Smooth muscle cell (in vitro differentiated cells): ENCODE data around the gene PRXL2B. TPM values are rescaled to one million over a fixed set of nuclear protein-coding genes. Genes with fewer than 3 reads are reported as not detected.

Experiments used
- DNase-seq: peaks from one replicate; lab custom pipeline; 2025; ENCODE audit not compliant: unreplicated experiment; lab: John Stamatoyannopoulos, UW
- H2AFZ ChIP-seq: fragments of 200-600 bp; sonication (generic); 2 replicates; pipeline ENCODE4 v1.6.0; 2016; ENCODE audit warnings: antibody characterized with exemption, low read depth, mild to moderate bottlenecking
- H3F3A ChIP-seq: fragments of 200-600 bp; sonication (generic); 2 replicates; pipeline ENCODE4 v1.6.0; 2017; ENCODE audit warnings: antibody characterized with exemption, low read depth
- H3K27ac ChIP-seq: fragments of 200-600 bp; sonication (generic); 2 replicates; pipeline ENCODE4 v1.5.1; 2016; ENCODE audit warnings: low read depth, mild to moderate bottlenecking
- H3K27me3 ChIP-seq: fragments of 200-600 bp; sonication (generic); 2 replicates; pipeline ENCODE4 v1.6.1; 2016; ENCODE audit warnings: low read depth, mild to moderate bottlenecking
- H3K36me3 ChIP-seq: fragments of 200-600 bp; sonication (generic); 2 replicates; pipeline ENCODE4 v1.5.1; 2016; ENCODE audit warnings: low read depth
- H3K4me1 ChIP-seq: fragments of 200-600 bp; sonication (generic); 2 replicates; pipeline ENCODE4 v1.5.1; 2016; ENCODE audit warnings: low read depth
- H3K4me2 ChIP-seq: fragments of 200-600 bp; sonication (generic); 2 replicates; pipeline ENCODE4 v1.6.0; 2016; ENCODE audit warnings: mild to moderate bottlenecking
- H3K4me3 ChIP-seq: fragments of 200-600 bp; sonication (generic); 2 replicates; pipeline ENCODE4 v1.5.1; 2016; ENCODE audit warnings: mild to moderate bottlenecking
- H3K79me2 ChIP-seq: fragments of 200-600 bp; sonication (generic); 2 replicates; pipeline ENCODE4 v1.6.0; 2016; ENCODE audit warnings: low read depth, mild to moderate bottlenecking
- H3K9ac ChIP-seq: fragments of 200-600 bp; sonication (generic); 2 replicates; pipeline ENCODE4 v1.6.0; 2016; ENCODE audit warnings: low read depth
- H3K9me3 ChIP-seq: fragments of 200-600 bp; sonication (generic); replicated peaks from 2 replicates; pipeline ENCODE4 v1.5.1; 2016; ENCODE audit warnings: low read depth
- H4K20me1 ChIP-seq: fragments of 200-600 bp; sonication (generic); 2 replicates; pipeline ENCODE4 v1.6.0; 2016; ENCODE audit warnings: low read depth
- CTCF ChIP-seq: fragments of 200-600 bp; sonication (generic); IDR thresholded peaks from 2 replicates; pipeline ENCODE4 v1.5.1; 2017; ENCODE audit warnings: borderline replicate concordance, mild to moderate bottlenecking, antibody characterized with exemption; ENCODE audit not compliant: insufficient read depth, poor library complexity, severe bottlenecking
- WGBS: methylation state at CpG from one replicate; pipeline ENCODE4 v1.1.7; 2016; ENCODE audit warnings: low lambda C conversion rate; 5-methylcytosine and 5-hydroxymethylcytosine counted together
- polyA plus RNA-seq: library from polyadenylated mRNA; unstranded; fragments of >200 nt; fragmentation: Nextera tagmentation; extraction: Ambion mirVana; gene quantifications from 2 replicates; pipeline ENCODE4 v1.2.1, GENCODE V29; 2016
- total RNA-seq: library from RNA; depleted of rRNA; stranded (reverse); fragments of >200 nt; gene quantifications from 2 replicates; pipeline ENCODE4 v1.2.3, GENCODE V29; 2014

Gene PRXL2B
- total and polyA plus RNA-seq, 2 experiments from 2014 or later = 18.4 to 27.4 TPM

DNA sequence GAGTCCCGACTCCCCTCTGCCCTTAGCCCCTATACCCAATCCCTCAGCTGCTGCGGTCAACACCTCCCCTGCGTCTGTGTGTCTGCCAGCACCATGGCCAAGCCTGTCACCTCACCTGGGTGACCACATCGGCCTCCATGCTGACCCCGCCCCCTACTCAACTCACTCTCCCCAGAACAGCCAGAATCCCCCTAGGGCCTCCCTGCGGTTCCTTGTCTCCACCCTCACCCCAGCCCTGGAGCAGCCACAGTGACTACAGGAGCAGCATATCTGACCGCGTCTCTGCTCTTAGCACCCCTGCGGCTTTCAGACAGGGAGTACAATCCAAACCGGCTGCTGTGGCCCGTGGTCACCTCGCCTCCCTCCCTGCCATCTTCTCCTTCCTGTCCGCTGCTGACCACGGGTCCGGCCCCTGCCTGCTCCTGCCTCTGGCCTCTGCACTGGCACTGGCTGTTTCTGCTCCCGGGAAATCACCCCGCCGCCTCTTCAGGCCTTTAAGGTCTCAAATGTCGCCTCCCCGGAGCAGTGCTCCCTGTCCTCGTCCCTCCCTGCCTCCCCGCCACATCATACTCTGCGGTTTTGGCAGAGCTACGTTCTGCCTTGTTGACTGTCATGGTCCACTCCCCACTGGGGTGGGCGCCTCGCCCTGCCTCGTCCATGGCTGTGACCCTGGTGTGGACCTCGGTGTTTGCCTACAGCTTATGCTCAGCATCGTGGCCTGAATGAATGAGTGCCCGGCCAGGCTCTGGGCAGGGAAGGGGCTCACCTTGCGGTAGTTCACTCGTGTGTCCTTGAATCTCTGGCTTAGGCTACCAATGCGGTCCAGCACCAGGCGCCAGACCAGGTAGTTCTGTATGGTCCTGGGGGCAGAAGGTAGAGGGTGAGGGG, 11.1 kb downstream of the PRXL2B start:
- Histone ChIP-seq H4K20me1 (no peaks in the 10 kb centered on the region), H3K4me1 (no peaks in the 10 kb centered on the region), H3K9me3 (no peaks in the 10 kb centered on the region), H2AFZ (no peak overlapping the region), H3K79me2 (no peaks in the 10 kb centered on the region), H3K9ac (no peak overlapping the region), H3K27ac (no peak overlapping the region), H3K4me3 (no peak overlapping the region), H3K27me3 (no peaks in the 10 kb centered on the region), H3F3A (no peaks in the 10 kb centered on the region), H3K4me2 (no peak overlapping the region), H3K36me3 (no peaks in the 10 kb centered on the region)
- TF ChIP-seq CTCF = no peak
- WGBS = 87% methylated on average over 34 of the region's 34 CpGs
- DNase-seq = no peak

GRCh38 chr1:2598329-2598931, 11.9 kb downstream of the PRXL2B start:
- no peak overlapping the region for H3K9ac ChIP-seq
- H3F3A ChIP-seq = no peaks in the 10 kb centered on the region
- H3K27me3 ChIP-seq = no peaks in the 10 kb centered on the region
- H3K27ac ChIP-seq = no peak overlapping the region
- no peaks in the 10 kb centered on the region for H3K9me3 ChIP-seq
- whole genome bisulfite sequencing = 90% methylated on average over 3 of the region's 3 CpGs
- H3K36me3 ChIP-seq = no peaks in the 10 kb centered on the region
- H4K20me1 ChIP-seq = no peaks in the 10 kb centered on the region
- no peak overlapping the region for H2AFZ ChIP-seq
- no peak for TF ChIP-seq CTCF
- no peaks in the 10 kb centered on the region for H3K79me2 ChIP-seq
- no peaks in the 10 kb centered on the region for H3K4me1 ChIP-seq
- DNase-seq = no peak
- no peak overlapping the region for H3K4me3 ChIP-seq
- no peak overlapping the region for H3K4me2 ChIP-seq

- Histone ChIP-seq H3K4me2 (no peak overlapping the region), H3K36me3 (no peaks in the 10 kb centered on the region), H4K20me1 (no peaks in the 10 kb centered on the region), H3K27ac (no peak overlapping the region), H3K9me3 (no peaks in the 10 kb centered on the region), H3K79me2 (no peaks in the 10 kb centered on the region), H3K4me3 (no peak overlapping the region), H3K4me1 (no peaks in the 10 kb centered on the region), H3F3A (no peaks in the 10 kb centered on the region), H3K27me3 (no peaks in the 10 kb centered on the region), H2AFZ (no peak overlapping the region), H3K9ac (no peak overlapping the region)
- no peak for TF ChIP-seq CTCF
- WGBS = 81% methylated on average over 18 of the region's 18 CpGs
- DNase-seq = no peak
These were observed 15.2 kb downstream of the PRXL2B start for GRCh38 chr1:2601721-2602303.
